ENCODE data around the gene FSTL4.

The FSTL4 gene

DNA sequence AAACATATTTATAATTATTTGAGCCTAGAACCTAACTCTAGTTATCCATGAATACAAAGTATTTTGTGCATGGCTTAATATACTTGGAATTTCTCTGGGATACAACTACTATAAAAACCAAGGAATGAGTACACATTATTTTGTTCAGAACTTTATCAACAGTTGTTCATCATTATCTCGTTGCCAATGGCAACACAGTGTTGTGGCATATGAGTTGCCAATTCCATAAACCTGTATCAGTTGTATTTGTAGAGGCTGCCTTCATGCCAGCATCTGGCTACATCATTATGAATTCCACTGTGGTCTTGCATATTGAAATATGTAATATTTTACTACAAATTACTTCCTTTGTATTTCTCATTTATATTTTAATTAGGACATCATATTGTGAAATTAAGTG is 250.4 kb downstream of the FSTL4 start:
- no peak for DNase-seq

GRCh38 chr5:133360693-133361472 is 251.5 kb downstream of the FSTL4 start:
- DNase-seq, result no peak

DNA sequence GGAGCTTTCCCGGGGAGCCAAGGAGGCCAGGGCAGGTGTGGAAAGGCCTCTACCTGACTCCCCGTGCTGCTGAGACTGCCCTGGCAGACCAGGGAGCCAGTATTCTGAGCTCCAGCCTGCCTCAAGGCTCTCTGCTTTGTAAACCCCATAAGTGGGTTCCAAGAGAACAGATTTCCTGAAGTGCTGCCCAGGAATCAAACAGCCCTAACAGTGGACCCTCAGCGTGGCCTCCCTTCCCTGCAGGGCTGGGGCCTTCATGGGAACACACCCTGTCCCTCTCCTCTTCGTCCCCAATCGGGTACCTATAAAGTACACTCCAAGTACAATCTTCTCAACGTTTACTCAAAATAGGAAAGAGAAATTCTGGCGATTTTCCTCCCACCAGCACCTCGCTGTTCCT is 252.5 kb downstream of the FSTL4 start:
- DNase-seq, result no peak

GRCh38 chr5:133358271-133358670 is 254.1 kb downstream of the FSTL4 start:
- no peak for DNase-seq

GRCh38 chr5:133357758-133358157 is 254.6 kb downstream of the FSTL4 start:
- no peak for DNase-seq

GRCh38 chr5:133356984-133357421 is 255.3 kb downstream of the FSTL4 start:
- DNase-seq, result no peak

DNA sequence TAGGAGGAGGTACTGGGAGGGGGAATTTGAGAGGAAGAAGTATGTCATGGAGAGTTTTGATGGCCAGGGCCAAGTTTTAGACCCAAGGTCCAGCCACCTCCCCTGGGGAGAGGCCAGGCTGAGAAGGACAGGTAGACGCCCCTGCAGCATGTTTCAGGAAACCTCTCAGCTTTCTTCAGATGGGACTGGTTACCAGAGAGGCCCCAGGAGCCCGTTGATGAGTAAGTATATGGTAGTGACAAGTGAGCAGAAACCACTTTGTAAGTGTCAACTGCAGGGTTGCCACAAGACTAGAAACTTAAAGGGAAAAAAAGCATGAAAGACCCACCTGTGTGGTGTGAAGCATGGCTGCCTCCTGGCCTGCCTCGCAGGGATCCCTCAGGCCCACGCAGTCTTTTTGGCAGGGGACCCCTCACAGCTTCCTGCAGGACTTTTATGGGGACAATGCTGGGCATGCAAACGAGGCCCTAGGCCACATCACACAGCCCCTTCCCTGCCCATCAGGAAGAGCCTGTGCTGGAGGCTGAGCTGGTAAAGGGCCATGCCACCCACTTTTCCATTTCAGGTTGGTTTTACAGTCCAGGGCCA is 255.9 kb downstream of the FSTL4 start:
- no peak for DNase-seq

DNA sequence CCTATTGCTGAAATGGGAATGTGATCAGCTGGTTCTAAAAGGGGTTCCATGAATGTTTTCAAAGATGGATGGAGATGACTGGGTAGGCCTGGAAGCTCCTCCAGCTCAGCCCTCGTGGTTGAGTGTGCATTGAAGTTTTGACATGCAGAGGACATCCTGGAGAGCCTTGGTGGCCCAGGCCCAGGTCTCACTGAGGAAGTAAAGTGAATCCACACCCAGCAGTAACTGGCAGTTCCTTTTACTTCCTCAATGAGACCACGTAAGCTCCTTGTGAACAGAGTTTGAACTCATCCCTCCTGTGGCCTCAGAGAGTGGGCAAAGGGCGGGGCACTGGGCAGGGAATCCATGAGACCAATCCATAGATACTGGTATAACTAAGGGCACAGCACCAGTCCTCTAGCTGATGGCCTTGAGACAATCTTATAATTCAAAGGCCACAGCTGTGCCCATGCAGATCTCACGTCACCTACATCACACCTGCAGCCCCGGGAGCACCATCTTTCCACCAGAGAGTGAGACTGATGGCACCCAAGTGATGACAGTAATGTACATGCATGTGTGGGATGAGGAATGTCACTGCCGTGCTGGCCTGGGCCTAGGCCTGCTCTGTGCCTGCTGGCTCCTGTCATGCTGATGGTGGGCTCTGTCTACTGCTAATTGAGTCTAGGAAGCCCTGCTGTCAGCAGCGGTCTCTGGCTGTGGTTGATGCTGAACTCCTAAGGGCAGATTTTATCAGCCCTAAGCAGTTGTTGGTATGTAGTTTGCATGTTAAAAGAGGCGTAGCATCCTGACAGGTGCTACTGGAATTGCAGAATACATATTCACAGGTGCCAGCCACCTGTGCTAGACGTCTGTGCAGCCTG is 257.8 kb downstream of the FSTL4 start:
- DNase-seq, result peak; percentile 34

GRCh38 chr5:133353741-133354140 is 258.6 kb downstream of the FSTL4 start:
- DNase-seq, result no peak

DNA sequence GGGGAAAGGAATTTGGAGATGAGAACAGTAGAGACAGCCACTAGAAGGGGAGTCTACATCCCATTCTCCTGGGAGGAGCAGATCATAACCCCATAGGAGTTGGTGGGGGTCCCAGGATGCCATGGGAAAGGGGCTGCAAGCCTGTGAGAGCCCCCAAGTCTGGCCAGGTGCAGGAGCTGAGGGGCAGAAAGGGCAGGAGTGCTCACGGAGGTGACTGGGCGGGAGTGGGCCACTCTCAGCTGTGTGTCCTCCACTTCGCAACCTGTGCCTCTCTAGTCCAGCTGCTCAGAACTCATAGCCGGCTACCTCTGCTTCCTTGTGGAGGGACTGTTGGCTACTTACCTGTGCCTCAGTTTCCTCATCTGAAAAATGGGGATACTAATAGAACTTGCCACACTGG is 263.9 kb downstream of the FSTL4 start:
- no peak for DNase-seq

DNA sequence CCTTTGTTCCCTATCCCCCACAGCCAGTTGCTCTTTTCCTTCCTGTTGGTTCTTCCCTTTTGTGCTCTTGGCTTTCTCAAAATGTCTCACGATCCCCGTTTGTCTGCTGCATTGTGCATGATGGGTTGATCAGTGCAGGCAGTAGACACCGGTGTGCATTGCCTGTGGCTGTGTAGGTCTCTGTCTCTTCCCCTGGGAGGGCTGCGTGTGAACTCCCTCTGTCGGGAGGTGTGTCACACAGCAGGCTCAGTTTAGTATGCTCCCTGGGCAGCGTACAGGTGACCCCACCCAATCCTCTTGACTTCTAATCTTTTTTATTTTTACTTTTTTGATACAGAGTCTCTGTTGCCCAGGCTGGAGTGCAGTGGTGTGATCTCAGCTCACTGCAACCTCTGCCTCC is 265.3 kb downstream of the FSTL4 start:
- peak; percentile 25 for DNase-seq

DNA sequence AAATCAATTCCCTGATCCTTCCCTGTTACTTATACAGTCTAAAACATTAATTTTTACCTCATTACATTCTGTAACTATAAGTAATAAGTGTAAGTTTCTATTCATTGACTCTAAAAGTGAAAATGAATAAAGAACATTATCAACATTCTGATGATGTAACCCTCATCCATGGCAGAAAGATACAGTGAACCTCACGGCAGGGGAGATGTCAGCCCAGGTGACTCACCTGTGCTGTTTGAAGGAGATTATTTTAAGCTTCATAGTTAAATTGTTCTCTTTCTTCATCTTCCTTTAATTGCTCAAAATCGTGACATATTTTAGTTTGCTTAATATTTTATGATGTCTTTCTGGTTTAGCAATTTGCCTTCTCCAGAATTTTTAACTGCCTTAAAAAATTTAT is 268.1 kb downstream of the FSTL4 start:
- no peak for DNase-seq

GRCh38 chr5:133343196-133343595 is 269.1 kb downstream of the FSTL4 start:
- DNase-seq, result no peak

- DNase-seq, result no peak
Observed at GRCh38 chr5:133341915-133342710, 270.2 kb downstream of the FSTL4 start.

DNA sequence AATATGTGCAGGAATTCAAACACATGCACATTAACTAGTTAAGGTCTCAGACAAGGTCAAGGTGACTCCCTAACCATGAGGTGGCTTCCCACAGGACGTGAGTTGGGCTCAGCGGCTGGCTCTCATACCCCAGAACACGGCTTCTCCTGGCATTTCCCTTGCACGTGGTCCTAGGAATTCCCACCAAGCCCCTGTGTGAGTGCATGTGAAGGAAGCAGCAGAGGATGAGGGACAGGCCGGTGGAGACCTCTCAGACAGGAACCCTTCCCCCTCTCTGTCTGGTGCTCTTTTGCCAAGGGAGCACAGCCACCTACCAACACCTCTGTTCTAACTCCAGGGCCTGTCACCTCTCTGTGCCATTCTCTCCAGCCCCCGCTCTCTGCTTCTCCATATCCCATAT is 271.0 kb downstream of the FSTL4 start:
- no peak for DNase-seq

DNA sequence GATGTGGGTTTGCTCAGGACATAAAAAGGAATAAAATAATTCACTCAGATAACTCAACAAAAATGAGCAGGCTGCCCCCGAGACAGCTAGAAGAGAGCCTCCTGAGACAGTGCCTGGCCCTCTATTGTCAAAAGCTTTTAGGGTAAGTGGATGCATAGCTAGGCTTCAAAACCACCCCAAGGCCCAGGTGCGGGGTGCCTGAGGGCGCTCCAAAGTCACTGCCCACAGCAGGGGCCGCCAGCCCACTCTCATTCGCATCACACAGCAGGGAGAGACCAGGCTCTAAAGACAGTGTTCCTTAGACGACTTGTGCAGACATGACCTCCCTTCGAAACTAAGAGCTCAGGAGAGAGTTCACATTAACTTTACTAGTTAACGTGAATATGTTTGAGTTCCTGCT is 271.5 kb downstream of the FSTL4 start:
- no peak for DNase-seq

DNA sequence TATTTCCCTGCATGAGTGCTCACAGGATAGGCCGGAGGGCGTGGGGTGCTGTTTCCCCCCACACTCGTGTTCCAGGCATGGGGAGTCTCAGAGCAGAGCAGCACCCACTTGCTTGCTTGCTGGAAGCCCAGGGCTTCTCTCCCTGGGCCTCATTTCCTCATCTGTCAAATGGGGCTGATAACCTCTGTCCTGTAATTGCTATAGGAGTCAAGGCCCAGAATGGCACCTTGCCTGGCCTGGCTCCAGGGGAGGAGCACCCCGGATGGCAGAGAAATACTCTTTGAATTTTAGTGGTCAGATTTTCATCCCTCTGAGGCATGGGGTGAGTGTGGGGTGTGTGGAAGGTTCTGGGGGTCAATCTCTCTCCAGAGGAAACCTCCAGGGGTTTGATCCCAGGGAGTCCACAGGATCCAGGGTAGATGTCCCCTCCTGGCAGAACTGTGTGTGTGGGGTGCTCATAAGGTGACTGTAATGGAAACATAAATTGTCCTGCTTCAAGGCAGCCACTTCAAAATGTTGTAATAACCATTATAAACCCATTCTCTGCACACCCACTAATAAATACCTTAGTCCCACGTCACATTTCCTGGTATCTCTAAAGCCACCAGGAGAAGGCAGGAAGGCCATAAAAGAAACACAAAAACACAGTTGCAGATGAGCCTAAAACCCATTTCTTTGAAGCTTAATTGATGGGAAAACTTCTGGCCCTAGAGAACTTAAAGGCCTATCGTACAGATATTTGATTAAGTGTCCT is 272.2 kb downstream of the FSTL4 start:
- no peak for DNase-seq

GRCh38 chr5:133338504-133339355 is 273.6 kb downstream of the FSTL4 start:
- no peak for DNase-seq

GRCh38 chr5:133337795-133338445 is 274.4 kb downstream of the FSTL4 start:
- no peak for DNase-seq

DNA sequence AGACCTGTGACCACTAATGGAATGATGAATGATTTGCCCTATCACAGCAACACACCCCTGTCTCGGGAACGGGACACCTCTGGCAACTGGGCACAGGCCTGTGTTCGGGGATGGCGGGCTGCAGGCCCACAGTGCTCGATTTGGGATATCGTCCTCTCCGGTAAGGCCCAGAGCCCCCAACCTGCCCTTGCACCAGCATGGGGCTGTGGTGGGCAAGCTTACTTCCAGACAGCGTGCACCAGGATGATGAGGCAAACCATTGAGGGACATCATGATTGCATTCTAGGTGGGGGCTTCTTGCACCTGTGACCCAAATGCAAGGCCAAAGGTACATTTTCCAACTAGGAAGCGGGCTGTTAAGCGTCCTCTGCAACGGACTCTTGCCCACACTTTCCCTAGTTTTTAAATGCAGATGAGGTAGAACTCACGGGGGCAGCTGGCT is 275.4 kb downstream of the FSTL4 start:
- no peak for DNase-seq
